ENCODE results near the gene GSTT4. TPM values are rescaled to one million over a fixed set of nuclear protein-coding genes. Genes with fewer than 3 reads are reported as not detected.

Gene GSTT4
- total RNA-seq, 1 experiment from 2014 or later: not detected

DNA sequence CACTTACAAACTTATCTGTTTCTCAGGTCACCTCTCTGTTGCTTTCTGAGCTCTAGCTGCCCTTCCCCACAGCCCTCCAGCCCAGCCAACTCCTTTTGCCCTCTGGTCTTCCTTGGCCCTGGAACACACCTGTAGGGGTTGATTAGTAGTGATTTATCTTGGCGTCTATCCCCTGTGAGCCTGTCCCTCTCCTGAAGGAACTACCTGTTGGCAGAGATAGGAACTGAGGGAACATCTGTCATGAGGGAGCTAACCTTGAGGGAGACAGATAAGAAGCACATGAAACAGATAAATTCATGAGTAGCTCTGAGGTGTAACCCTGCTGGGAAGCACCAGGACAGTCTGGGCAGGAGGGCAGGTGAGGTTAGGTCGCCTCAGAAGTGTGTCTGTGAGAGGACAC lies 44.7 kb upstream of the GSTT4 start:
- no peaks in the 10 kb centered on the region for H3K4me1 ChIP-seq (ENCODE audit: insufficient read depth, low read length)
- no CpG with 5 or more reads among the region's 2 CpGs for WGBS (ENCODE audit: extremely low coverage, insufficient read length, low lambda C conversion rate)

More for the DNA sequence above, 44.7 kb upstream of the GSTT4 start:
- Histone ChIP-seq H3K23ac (ENCODE audit: insufficient read length, low read depth, low read length) (no peak overlapping the region), H3K56ac (ENCODE audit: insufficient read length, low read depth, low read length) (no peak overlapping the region), H4K20me1 (ENCODE audit: control insufficient read depth, insufficient read depth, insufficient read length) (no peaks in the 10 kb centered on the region), H3K4me2 (ENCODE audit: insufficient read depth, insufficient read length, low read length) (no peak overlapping the region), H3K9ac (ENCODE audit: extremely low read depth, insufficient read length, low read length) (no peak overlapping the region), H2BK15ac (ENCODE audit: low read depth, low read length) (no peak overlapping the region), H2AK5ac (ENCODE audit: insufficient read length, low read length) (no peak overlapping the region), H4K5ac (ENCODE audit: insufficient read length, low read depth, low read length) (no peak overlapping the region), H3K4ac (ENCODE audit: low read depth, low read length) (no peak overlapping the region), H3K79me2 (ENCODE audit: insufficient read depth, low read length) (no peaks in the 10 kb centered on the region), H2BK12ac (ENCODE audit: insufficient read length, low read depth, low read length) (no peak overlapping the region), H2AFZ (ENCODE audit: low read length) (no peak overlapping the region), H2BK20ac (ENCODE audit: low read depth, low read length, poor library complexity, severe bottlenecking) (no peak overlapping the region), H3K79me1 (ENCODE audit: insufficient read depth, low read depth, low read length, poor library complexity, severe bottlenecking) (no peaks in the 10 kb centered on the region), H4K8ac (replicated peaks; ENCODE audit: insufficient read length, low read depth, low read length) (no peak overlapping the region), H4K91ac (ENCODE audit: insufficient read length, low read depth, low read length) (no peak overlapping the region), H3K9me3 (ENCODE audit: control insufficient read depth, low read depth, low read length) (no peaks in the 10 kb centered on the region), H3K27me3 (ENCODE audit: insufficient read depth, low read length) (no peaks in the 10 kb centered on the region), H3K23me2 (ENCODE audit: insufficient read length, low read depth, low read length, poor library complexity, severe bottlenecking) (no peaks in the 10 kb centered on the region), H3K18ac (ENCODE audit: insufficient read length, low read depth, low read length) (no peak overlapping the region), H2BK120ac (ENCODE audit: low read depth, low read length, poor library complexity, severe bottlenecking) (no peak overlapping the region), H3K14ac (ENCODE audit: insufficient read depth, low read length) (no peak overlapping the region), H3K27ac (ENCODE audit: insufficient read length, low read depth, low read length) (no peak overlapping the region), H2BK5ac (ENCODE audit: insufficient read length, low read length) (no peak overlapping the region), H3T11ph (ENCODE audit: low read length) (no peak overlapping the region)
- no peaks in the 10 kb centered on the region for H3K27me3 Mint-ChIP-seq (ENCODE audit: low read depth)
- no peaks in the 10 kb centered on the region; a peak in 1 of 5 replicates for H3K9me3 Mint-ChIP-seq
- no peaks in the 10 kb centered on the region for H3K4me1 Mint-ChIP-seq
- TF ChIP-seq, protein P1, sequence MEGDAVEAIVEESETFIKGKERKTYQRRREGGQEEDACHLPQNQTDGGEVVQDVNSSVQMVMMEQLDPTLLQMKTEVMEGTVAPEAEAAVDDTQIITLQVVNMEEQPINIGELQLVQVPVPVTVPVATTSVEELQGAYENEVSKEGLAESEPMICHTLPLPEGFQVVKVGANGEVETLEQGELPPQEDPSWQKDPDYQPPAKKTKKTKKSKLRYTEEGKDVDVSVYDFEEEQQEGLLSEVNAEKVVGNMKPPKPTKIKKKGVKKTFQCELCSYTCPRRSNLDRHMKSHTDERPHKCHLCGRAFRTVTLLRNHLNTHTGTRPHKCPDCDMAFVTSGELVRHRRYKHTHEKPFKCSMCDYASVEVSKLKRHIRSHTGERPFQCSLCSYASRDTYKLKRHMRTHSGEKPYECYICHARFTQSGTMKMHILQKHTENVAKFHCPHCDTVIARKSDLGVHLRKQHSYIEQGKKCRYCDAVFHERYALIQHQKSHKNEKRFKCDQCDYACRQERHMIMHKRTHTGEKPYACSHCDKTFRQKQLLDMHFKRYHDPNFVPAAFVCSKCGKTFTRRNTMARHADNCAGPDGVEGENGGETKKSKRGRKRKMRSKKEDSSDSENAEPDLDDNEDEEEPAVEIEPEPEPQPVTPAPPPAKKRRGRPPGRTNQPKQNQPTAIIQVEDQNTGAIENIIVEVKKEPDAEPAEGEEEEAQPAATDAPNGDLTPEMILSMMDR (conservative IDR thresholded peaks at IDR 0.05): no peak
- H3K4me3 Mint-ChIP-seq: no peak overlapping the region
- H3K27ac Mint-ChIP-seq: peak overlapping the region in 1 of 3 experiments; percentile 81; a peak in 2 of 7 replicates
- peaks cover 40 to 56% (median 42%) of the 10 kb centered on the region in 3 experiments; a peak in 6 of 7 replicates for H3K36me3 Mint-ChIP-seq (ENCODE audit: insufficient read depth in 1 of 3, low read depth in 3 of 3)
- DNase-seq: no peak
